ENCODE measurements around the gene IL10RA. TPM values are rescaled to one million over a fixed set of nuclear protein-coding genes. Genes with fewer than 3 reads are reported as not detected.
A peak's percentile ranks its signal among the peaks of the same experiment; 100 is the strongest.

Gene IL10RA
- total and polyA plus RNA-seq, 9 of the 15 experiments (the other 6 are each of a cell fraction or from before 2014, with no cell fraction given): 0.17 to 17.3 (median 2.9) TPM

GRCh38 chr11:117976445-117976844 lies 9.7 kb upstream of the IL10RA start (continued):
- TF ChIP-seq CCAR2 (IDR thresholded peaks at IDR 0.05; ENCODE audit: low read depth, low read length) (no peak), NCOA1 (IDR thresholded peaks at IDR 0.05; ENCODE audit: low read depth) (peak; percentile 28; the same call in 1 of the 2 replicates), ZNF407 (IDR thresholded peaks at IDR 0.05; ENCODE audit: low read depth) (no peak), SMAD4 (CRISPR knock-in tag; conservative IDR thresholded peaks at IDR 0.05) (peak; percentile 38; the same call in 1 of the 2 replicates), ZNF668 (CRISPR knock-in tag; IDR thresholded peaks at IDR 0.05) (no peak), CHD2 (IDR thresholded peaks at IDR 0.05; ENCODE audit: low read depth, low read length) (no peak), USF2 (CRISPR knock-in tag; IDR thresholded peaks at IDR 0.05) (no peak), RBM17 (IDR thresholded peaks at IDR 0.05; ENCODE audit: borderline replicate concordance, low read depth, low read length) (no peak), FOSL1 (tag; conservative IDR thresholded peaks at IDR 0.05) (no peak), MXI1 (IDR thresholded peaks at IDR 0.05; ENCODE audit: low read depth, low read length) (no peak), SRSF1 (IDR thresholded peaks at IDR 0.05; ENCODE audit: low read depth, low read length) (no peak), ZNF592 (IDR thresholded peaks at IDR 0.05) (peak; percentile 52)
- TF ChIP-seq, protein P1, sequence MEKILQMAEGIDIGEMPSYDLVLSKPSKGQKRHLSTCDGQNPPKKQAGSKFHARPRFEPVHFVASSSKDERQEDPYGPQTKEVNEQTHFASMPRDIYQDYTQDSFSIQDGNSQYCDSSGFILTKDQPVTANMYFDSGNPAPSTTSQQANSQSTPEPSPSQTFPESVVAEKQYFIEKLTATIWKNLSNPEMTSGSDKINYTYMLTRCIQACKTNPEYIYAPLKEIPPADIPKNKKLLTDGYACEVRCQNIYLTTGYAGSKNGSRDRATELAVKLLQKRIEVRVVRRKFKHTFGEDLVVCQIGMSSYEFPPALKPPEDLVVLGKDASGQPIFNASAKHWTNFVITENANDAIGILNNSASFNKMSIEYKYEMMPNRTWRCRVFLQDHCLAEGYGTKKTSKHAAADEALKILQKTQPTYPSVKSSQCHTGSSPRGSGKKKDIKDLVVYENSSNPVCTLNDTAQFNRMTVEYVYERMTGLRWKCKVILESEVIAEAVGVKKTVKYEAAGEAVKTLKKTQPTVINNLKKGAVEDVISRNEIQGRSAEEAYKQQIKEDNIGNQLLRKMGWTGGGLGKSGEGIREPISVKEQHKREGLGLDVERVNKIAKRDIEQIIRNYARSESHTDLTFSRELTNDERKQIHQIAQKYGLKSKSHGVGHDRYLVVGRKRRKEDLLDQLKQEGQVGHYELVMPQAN (IDR thresholded peaks at IDR 0.05; ENCODE audit: borderline replicate concordance): no peak
